PC-9 (cell line): ENCODE data around the gene RAE1.

Experiments
- EZH2 ChIP-seq: fragments of 200-600 bp; sonication (generic); IDR thresholded peaks from 2 replicates; pipeline ENCODE4 v1.8.0; 2017; ENCODE audit warnings: antibody characterized with exemption, low read depth
- TF ChIP-seq, protein P1 (sequence below): fragments of 200-600 bp; sonication (generic); conservative IDR thresholded peaks from 2 replicates; pipeline ENCODE4 v1.6.1; 2017; ENCODE audit warnings: mixed run types, antibody characterized with exemption, mild to moderate bottlenecking, moderate library complexity

DNA sequence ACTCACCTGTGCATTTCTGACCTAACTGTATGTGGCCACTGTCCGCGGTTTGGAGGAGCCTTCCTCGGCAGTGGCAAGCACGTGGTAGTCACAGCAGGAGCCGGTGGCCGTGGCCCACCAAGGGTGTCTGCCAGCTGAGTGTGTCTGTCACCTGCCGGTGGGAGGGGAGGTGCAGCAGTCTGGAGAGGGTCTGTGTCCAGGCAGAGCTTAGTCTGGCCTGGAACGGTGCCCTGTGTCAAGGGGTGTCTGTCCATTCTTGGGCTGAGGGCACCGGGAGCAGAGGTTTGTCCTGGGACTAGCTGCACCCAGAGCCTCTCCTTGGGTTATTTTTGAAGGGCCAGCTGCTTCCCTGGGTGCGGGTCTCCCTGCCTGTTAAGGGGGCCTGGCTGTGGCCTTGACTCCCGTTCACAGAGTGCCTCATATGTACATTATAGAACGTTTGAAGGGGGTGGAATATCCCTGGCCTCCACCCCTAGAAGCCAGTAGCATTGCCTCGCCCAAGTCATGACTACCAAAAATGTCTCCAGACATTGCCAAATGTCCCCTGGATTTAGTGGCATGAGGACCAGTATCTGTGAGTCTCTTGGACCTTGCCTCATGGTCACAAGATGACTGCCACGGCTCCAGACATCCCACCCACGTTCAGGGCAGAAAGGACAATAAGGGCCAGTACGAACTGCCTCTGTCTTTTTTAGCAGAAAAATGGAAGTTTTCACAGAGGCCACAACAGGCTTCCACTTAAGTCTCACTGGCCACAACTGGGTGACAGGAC is 45.3 kb downstream of the RAE1 start:
- no peak for TF ChIP-seq EZH2
- TF ChIP-seq, protein P1, sequence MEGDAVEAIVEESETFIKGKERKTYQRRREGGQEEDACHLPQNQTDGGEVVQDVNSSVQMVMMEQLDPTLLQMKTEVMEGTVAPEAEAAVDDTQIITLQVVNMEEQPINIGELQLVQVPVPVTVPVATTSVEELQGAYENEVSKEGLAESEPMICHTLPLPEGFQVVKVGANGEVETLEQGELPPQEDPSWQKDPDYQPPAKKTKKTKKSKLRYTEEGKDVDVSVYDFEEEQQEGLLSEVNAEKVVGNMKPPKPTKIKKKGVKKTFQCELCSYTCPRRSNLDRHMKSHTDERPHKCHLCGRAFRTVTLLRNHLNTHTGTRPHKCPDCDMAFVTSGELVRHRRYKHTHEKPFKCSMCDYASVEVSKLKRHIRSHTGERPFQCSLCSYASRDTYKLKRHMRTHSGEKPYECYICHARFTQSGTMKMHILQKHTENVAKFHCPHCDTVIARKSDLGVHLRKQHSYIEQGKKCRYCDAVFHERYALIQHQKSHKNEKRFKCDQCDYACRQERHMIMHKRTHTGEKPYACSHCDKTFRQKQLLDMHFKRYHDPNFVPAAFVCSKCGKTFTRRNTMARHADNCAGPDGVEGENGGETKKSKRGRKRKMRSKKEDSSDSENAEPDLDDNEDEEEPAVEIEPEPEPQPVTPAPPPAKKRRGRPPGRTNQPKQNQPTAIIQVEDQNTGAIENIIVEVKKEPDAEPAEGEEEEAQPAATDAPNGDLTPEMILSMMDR = no peak
